Tibial nerve (tissue), 4 donors: ENCODE results near the gene NDUFB11.

ENCODE experiments used
- EP300 ChIP-seq, 2 donors: sonication (generic); formaldehyde crosslinking; IDR thresholded peaks; one replicate each; pipeline ENCODE4 v1.6.1; 2017; ENCODE audit warnings: antibody characterized with exemption in 2 of 2, mild to moderate bottlenecking in 1 of 2
- POLR2A ChIP-seq, 2 donors: fragments of 450-650 bp; IDR thresholded peaks; one replicate each; pipeline ENCODE4 v1.6.1; 2017; ENCODE audit warnings: antibody characterized with exemption in 2 of 2, mild to moderate bottlenecking in 2 of 2, moderate library complexity in 2 of 2
- TF ChIP-seq, protein P1 (sequence below), 5 experiments: fragments of 200-600 bp in 3 of 5; fragments of 450-650 bp in 2 of 5; sonication (generic) in 3 of 5; IDR thresholded peaks; one replicate each; pipeline ENCODE4 v1.5.1; 2016 to 2019; ENCODE audit warnings: antibody characterized with exemption in 5 of 5, mild to moderate bottlenecking in 3 of 5, moderate library complexity in 2 of 5

DNA sequence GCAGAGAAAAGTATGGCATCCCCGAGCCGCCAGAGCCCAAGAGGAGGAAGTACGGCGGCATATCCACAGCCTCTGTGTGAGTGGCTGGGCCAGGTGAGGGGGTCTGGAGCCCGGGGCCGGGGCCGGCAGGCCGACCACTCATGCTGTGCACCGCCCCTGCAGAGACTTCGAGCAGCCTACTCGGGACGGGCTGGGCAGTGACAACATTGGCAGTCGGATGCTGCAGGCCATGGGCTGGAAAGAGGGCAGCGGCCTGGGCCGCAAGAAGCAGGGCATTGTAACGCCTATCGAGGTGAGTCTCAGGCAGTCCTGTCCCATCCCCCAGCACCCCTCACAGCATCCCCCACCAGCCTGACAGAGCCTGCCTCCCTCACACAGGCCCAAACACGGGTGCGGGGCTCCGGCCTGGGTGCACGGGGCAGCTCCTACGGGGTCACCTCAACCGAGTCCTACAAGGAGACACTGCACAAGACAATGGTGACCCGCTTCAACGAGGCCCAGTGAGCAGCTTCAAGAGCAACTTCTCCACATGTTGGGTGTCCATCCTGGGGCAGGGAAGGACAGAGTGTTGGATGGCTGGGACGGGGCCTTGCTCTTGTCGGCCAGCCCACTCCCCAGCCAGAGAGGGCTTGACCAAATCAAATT lies 41.7 kb upstream of the NDUFB11 start:
- TF ChIP-seq, protein P1, sequence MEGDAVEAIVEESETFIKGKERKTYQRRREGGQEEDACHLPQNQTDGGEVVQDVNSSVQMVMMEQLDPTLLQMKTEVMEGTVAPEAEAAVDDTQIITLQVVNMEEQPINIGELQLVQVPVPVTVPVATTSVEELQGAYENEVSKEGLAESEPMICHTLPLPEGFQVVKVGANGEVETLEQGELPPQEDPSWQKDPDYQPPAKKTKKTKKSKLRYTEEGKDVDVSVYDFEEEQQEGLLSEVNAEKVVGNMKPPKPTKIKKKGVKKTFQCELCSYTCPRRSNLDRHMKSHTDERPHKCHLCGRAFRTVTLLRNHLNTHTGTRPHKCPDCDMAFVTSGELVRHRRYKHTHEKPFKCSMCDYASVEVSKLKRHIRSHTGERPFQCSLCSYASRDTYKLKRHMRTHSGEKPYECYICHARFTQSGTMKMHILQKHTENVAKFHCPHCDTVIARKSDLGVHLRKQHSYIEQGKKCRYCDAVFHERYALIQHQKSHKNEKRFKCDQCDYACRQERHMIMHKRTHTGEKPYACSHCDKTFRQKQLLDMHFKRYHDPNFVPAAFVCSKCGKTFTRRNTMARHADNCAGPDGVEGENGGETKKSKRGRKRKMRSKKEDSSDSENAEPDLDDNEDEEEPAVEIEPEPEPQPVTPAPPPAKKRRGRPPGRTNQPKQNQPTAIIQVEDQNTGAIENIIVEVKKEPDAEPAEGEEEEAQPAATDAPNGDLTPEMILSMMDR (IDR thresholded peaks at IDR 0.05) = no peak
- TF ChIP-seq POLR2A (IDR thresholded peaks at IDR 0.05) (no peak), EP300 (IDR thresholded peaks at IDR 0.05) (no peak)
